ENCODE data around the gene RPS27. TPM values are rescaled to one million over a fixed set of nuclear protein-coding genes. Genes with fewer than 3 reads are reported as not detected.

RPS27 gene
- total RNA-seq, 2 experiments from 2014 or later = 2,596 to 2,883 TPM

Small RNAs within 50 kb of the gene (microRNA-seq; reads per million reads assigned to microRNA genes)
- 0.63 reads per million for gene MIR6737 (ENCODE audit: borderline microRNAs expressed, borderline replicate concordance)

Other genes starting within 250 kb of the RPS27 start
- gene SLC27A3, start 215.4 kb upstream of the RPS27 start, total RNA-seq = 10 to 100 TPM; 22.2 to 22.9 TPM
- gene GATAD2B, start 67.8 kb upstream of the RPS27 start, total RNA-seq = 10 to 100 TPM; 73.4 to 75.4 TPM
- gene DENND4B, start 44.0 kb upstream of the RPS27 start, total RNA-seq = 100 to 1,000 TPM; 165 to 180 TPM
- gene CRTC2, start 32.1 kb upstream of the RPS27 start, total RNA-seq = 100 to 1,000 TPM in 1 of 2 experiments, 10 to 100 TPM in 1; 80.7 to 107 TPM
- gene SLC39A1, start 27.2 kb upstream of the RPS27 start, total RNA-seq = 10 to 100 TPM; 33.5 to 36.4 TPM
- gene CREB3L4, start 22.9 kb upstream of the RPS27 start, total RNA-seq = 1 to 10 TPM; 6.9 to 7.9 TPM
- gene JTB, start 13.1 kb upstream of the RPS27 start, total RNA-seq = 100 to 1,000 TPM; 111 to 124 TPM
- gene RAB13, start 4.4 kb upstream of the RPS27 start, total RNA-seq = under 1 TPM; 0.92 to 0.96 TPM
- gene NUP210L, start 164.3 kb downstream of the RPS27 start, total RNA-seq = under 1 TPM; 0.04 to 0.12 TPM
- gene TPM3, start 201.3 kb downstream of the RPS27 start, total RNA-seq = 100 to 1,000 TPM; 781 to 902 TPM
- under 1 TPM in 1 of 2 experiments, not detected in 1; 0.65 TPM for gene CFAP141, start 215.6 kb downstream of the RPS27 start, total RNA-seq
- gene UBAP2L, start 230.2 kb downstream of the RPS27 start, total RNA-seq = 100 to 1,000 TPM; 186 to 211 TPM